Heart left ventricle (tissue), 13 donors: ENCODE data around the gene FCRL6.

Experiments
- POLR2A ChIP-seq, 2 donors: fragments of 450-650 bp; IDR thresholded peaks; one replicate each; pipeline ENCODE4 v1.6.1; 2017; ENCODE audit warnings: antibody characterized with exemption in 2 of 2, mild to moderate bottlenecking in 2 of 2, moderate library complexity in 2 of 2
- TF ChIP-seq, protein P1 (sequence below), 12 donors: fragments of 200-600 bp; sonication (generic) in 4 of 12; IDR thresholded peaks; one replicate each; pipeline versions ENCODE4 v1.5.0 to v1.8.0; 2018 to 2022; ENCODE audit warnings: antibody characterized with exemption in 12 of 12, mild to moderate bottlenecking in 5 of 12
- donor health status: ischemic (EF 13 %, LVEDD 7.1; RV severe dilation, severe dysfunction).
- donor health status: DM: no; HTN: yes; CAD: no.
- donor health status: DM: no; HTN: no; CAD: no.
- donor health status: ischemic (EF 25% LVEDD 6.9; RV normal size, moderate dysfunction).
- donor health status: ischemic (EF 25% LVEDD 5.7; RV mildly dilated, moderate dysfunction).
- donor health status: ischemic (EF 35%, LVEDD 5.7; RV mildly dilated, moderate dysfunction).
- donor health status: nonischemic (EF 11% LVEDD 7.7; RV severe dilation, severe dysfunction).
- donor health status: DM: yes; HTN: yes; CAD: no.
- donor health status: PGD.
- donor health status: ischemic (EF 29% LVEDD 5.4; RV normal size, mild dysfunction).
- donor health status: nonischemic (EF 23%, LVEDD 6.1; RV moderate dilation, normal function).

- TF ChIP-seq, protein P1, sequence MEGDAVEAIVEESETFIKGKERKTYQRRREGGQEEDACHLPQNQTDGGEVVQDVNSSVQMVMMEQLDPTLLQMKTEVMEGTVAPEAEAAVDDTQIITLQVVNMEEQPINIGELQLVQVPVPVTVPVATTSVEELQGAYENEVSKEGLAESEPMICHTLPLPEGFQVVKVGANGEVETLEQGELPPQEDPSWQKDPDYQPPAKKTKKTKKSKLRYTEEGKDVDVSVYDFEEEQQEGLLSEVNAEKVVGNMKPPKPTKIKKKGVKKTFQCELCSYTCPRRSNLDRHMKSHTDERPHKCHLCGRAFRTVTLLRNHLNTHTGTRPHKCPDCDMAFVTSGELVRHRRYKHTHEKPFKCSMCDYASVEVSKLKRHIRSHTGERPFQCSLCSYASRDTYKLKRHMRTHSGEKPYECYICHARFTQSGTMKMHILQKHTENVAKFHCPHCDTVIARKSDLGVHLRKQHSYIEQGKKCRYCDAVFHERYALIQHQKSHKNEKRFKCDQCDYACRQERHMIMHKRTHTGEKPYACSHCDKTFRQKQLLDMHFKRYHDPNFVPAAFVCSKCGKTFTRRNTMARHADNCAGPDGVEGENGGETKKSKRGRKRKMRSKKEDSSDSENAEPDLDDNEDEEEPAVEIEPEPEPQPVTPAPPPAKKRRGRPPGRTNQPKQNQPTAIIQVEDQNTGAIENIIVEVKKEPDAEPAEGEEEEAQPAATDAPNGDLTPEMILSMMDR (IDR thresholded peaks at IDR 0.05), result peak; percentile 87 to 98 (median 93)
- TF ChIP-seq POLR2A (IDR thresholded peaks at IDR 0.05), result peak in 1 of 2 donors; percentile 70
Measured at GRCh38 chr1:159780583-159781582, 21.3 kb upstream of the FCRL6 start, which contains the start of gene DUSP23.
